Esophagus mucosa (tissue), 1 donor: ENCODE data around the gene ZNF547. TPM values are rescaled to one million over a fixed set of nuclear protein-coding genes. Genes with fewer than 3 reads are reported as not detected.
A peak's percentile ranks its signal among the peaks of the same experiment; 100 is the strongest.

Experiments
- ATAC-seq: fragments of 200-7000 bp; cut with Tn5 transposase; one replicate; pipeline ENCODE4 v1.9.1; 2020
- total RNA-seq: library from RNA; stranded (reverse); gene quantifications from one replicate; pipeline ENCODE4 v1.2.4, GENCODE V29; 2023
- donor health status: DM: yes; HTN: yes; CAD: no.

ZNF547 gene
- total RNA-seq, result 1.4 TPM

- ATAC-seq, result peak; percentile 98
Observed at GRCh38 chr19:57362997-57363687, at the start of gene ZNF547, which contains the start of gene TRAPPC2B. Gene ZNF547 (plus strand): TSS chr19:57363551. CDS start chr19:57368556, 5,005 bp downstream. Gene TRAPPC2B (plus strand): TSS chr19:57363551. CDS start chr19:57364834, 1,283 bp downstream.

- no peak for ATAC-seq
Observed at GRCh38 chr19:57314146-57314545, 49.2 kb upstream of the ZNF547 start.

- ATAC-seq, result no peak
Observed at GRCh38 chr19:57317503-57317902, 45.8 kb upstream of the ZNF547 start.

GRCh38 chr19:57319869-57320179, 43.5 kb upstream of the ZNF547 start:
- peak; percentile 4 for ATAC-seq

- peak; percentile 99 for ATAC-seq
Observed at GRCh38 chr19:57320180-57321084, 42.9 kb upstream of the ZNF547 start, which contains the start of gene ZNF543. Gene ZNF543 (plus strand): TSS chr19:57320472. CDS start chr19:57320854, 382 bp downstream.

- no peak for ATAC-seq
Observed at GRCh38 chr19:57321116-57321515, 42.2 kb upstream of the ZNF547 start.

GRCh38 chr19:57321751-57322150, 41.6 kb upstream of the ZNF547 start:
- ATAC-seq, result no peak

- no peak for ATAC-seq
Observed at GRCh38 chr19:57324992-57325391, 38.4 kb upstream of the ZNF547 start.

GRCh38 chr19:57327993-57328392, 35.4 kb upstream of the ZNF547 start:
- ATAC-seq, result no peak

- ATAC-seq, result peak; percentile 80
Observed at GRCh38 chr19:57334191-57334590, 29.2 kb upstream of the ZNF547 start.

- ATAC-seq, result no peak
Observed at GRCh38 chr19:57338877-57339276, 24.5 kb upstream of the ZNF547 start.

- no peak for ATAC-seq
Observed at GRCh38 chr19:57342582-57342981, 20.8 kb upstream of the ZNF547 start.

- ATAC-seq, result peak; percentile 35
Observed at GRCh38 chr19:57348136-57348535, 15.2 kb upstream of the ZNF547 start.

GRCh38 chr19:57350877-57351805, 12.2 kb upstream of the ZNF547 start, which contains the start of gene ZNF304:
Gene ZNF304 (plus strand): TSS chr19:57351271. CDS start chr19:57351665, 394 bp downstream.
- peak; percentile 99 for ATAC-seq

GRCh38 chr19:57351867-57352266, 11.5 kb upstream of the ZNF547 start:
- ATAC-seq, result peak; percentile 20

- no peak for ATAC-seq
Observed at GRCh38 chr19:57355916-57356315, 7.4 kb upstream of the ZNF547 start.

- ATAC-seq, result no peak
Observed at GRCh38 chr19:57357406-57357805, 5.9 kb upstream of the ZNF547 start.

- ATAC-seq, result no peak
Observed at GRCh38 chr19:57359300-57359699, 4.1 kb upstream of the ZNF547 start.

- ATAC-seq, result no peak
Observed at GRCh38 chr19:57362419-57362818, 932 bp upstream of the ZNF547 start.

GRCh38 chr19:57363688-57364181, 384 bp downstream of the ZNF547 start:
- ATAC-seq, result peak; percentile 9

GRCh38 chr19:57366776-57367175, 3.4 kb downstream of the ZNF547 start:
- no peak for ATAC-seq

GRCh38 chr19:57374179-57374578, 10.8 kb downstream of the ZNF547 start:
- no peak for ATAC-seq
